Parathyroid adenoma (tissue), 2 donors: ENCODE data around the gene NNAT.
"Not testable (repeated sequence)": the region's sequence is repeated elsewhere in the genome, so short reads cannot be mapped to it uniquely, and the experiment has no call there.

Source experiments
- H2AFZ ChIP-seq: fragments of 300-600 bp; sonication (generic); one replicate; pipeline ENCODE4 v1.7.0; 2017; ENCODE audit warnings: antibody characterized with exemption, mild to moderate bottlenecking
- H3K27ac ChIP-seq: fragments of 300-600 bp; sonication (generic); one replicate; pipeline ENCODE4 v1.7.0; 2017
- H3K27me3 ChIP-seq: fragments of 300-600 bp; sonication (generic); one replicate; pipeline ENCODE4 v1.7.0; 2017; ENCODE audit warnings: low read length; ENCODE audit not compliant: control insufficient read depth, insufficient read depth
- H3K36me3 ChIP-seq: fragments of 300-600 bp; sonication (generic); one replicate; pipeline ENCODE4 v1.7.0; 2017; ENCODE audit warnings: low read length; ENCODE audit not compliant: control insufficient read depth, insufficient read depth
- H3K4me1 ChIP-seq: fragments of 300-600 bp; sonication (generic); one replicate; pipeline ENCODE4 v1.7.0; 2017; ENCODE audit warnings: control low read depth
- H3K4me2 ChIP-seq: fragments of 300-600 bp; sonication (generic); one replicate; pipeline ENCODE4 v1.7.0; 2017; ENCODE audit warnings: low read length
- H3K4me3 ChIP-seq: fragments of 300-600 bp; sonication (generic); one replicate; pipeline ENCODE4 v1.7.0; 2017; ENCODE audit warnings: low read depth, low read length
- H3K79me2 ChIP-seq: fragments of 300-600 bp; sonication (generic); one replicate; pipeline ENCODE4 v1.7.0; 2017; ENCODE audit warnings: control low read depth
- H3K9ac ChIP-seq: fragments of 300-600 bp; sonication (generic); one replicate; pipeline ENCODE4 v1.7.0; 2017; ENCODE audit warnings: mild to moderate bottlenecking
- H3K9me3 ChIP-seq: fragments of 300-600 bp; sonication (generic); one replicate; pipeline ENCODE4 v1.7.0; 2017; ENCODE audit warnings: low read length; ENCODE audit not compliant: control insufficient read depth
- TF ChIP-seq, protein P1 (sequence below): fragments of 300-600 bp; sonication (generic); IDR thresholded peaks from one replicate; pipeline ENCODE4 v1.7.0; 2017; ENCODE audit warnings: antibody characterized with exemption, mild to moderate bottlenecking
- donor health status: primary hyperparathyroidism.

The NNAT gene

GRCh38 chr20:37542281-37542680, 21.2 kb downstream of the NNAT start:
- H3K4me1 ChIP-seq = no peaks in the 10 kb centered on the region
- H2AFZ ChIP-seq = no peak overlapping the region
- H3K9ac ChIP-seq = no peak overlapping the region
- no peaks in the 10 kb centered on the region for H3K9me3 ChIP-seq
- no peaks in the 10 kb centered on the region for H3K36me3 ChIP-seq
- TF ChIP-seq, protein P1, sequence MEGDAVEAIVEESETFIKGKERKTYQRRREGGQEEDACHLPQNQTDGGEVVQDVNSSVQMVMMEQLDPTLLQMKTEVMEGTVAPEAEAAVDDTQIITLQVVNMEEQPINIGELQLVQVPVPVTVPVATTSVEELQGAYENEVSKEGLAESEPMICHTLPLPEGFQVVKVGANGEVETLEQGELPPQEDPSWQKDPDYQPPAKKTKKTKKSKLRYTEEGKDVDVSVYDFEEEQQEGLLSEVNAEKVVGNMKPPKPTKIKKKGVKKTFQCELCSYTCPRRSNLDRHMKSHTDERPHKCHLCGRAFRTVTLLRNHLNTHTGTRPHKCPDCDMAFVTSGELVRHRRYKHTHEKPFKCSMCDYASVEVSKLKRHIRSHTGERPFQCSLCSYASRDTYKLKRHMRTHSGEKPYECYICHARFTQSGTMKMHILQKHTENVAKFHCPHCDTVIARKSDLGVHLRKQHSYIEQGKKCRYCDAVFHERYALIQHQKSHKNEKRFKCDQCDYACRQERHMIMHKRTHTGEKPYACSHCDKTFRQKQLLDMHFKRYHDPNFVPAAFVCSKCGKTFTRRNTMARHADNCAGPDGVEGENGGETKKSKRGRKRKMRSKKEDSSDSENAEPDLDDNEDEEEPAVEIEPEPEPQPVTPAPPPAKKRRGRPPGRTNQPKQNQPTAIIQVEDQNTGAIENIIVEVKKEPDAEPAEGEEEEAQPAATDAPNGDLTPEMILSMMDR = no peak
- H3K27me3 ChIP-seq = no peaks in the 10 kb centered on the region
- no peak overlapping the region for H3K4me2 ChIP-seq
- H3K27ac ChIP-seq = no peak overlapping the region
- no peak overlapping the region for H3K4me3 ChIP-seq
- no peaks in the 10 kb centered on the region for H3K79me2 ChIP-seq

GRCh38 chr20:37543828-37544227, 22.8 kb downstream of the NNAT start:
- no peaks in the 10 kb centered on the region for H3K9me3 ChIP-seq
- no peaks in the 10 kb centered on the region for H3K36me3 ChIP-seq
- no peaks in the 10 kb centered on the region for H3K79me2 ChIP-seq
- no peak overlapping the region for H3K27ac ChIP-seq
- no peak overlapping the region for H2AFZ ChIP-seq
- no peaks in the 10 kb centered on the region for H3K27me3 ChIP-seq
- no peak overlapping the region for H3K4me2 ChIP-seq
- no peak overlapping the region for H3K9ac ChIP-seq
- TF ChIP-seq, protein P1 = no peak
- no peak overlapping the region for H3K4me3 ChIP-seq
- H3K4me1 ChIP-seq = no peaks in the 10 kb centered on the region

DNA sequence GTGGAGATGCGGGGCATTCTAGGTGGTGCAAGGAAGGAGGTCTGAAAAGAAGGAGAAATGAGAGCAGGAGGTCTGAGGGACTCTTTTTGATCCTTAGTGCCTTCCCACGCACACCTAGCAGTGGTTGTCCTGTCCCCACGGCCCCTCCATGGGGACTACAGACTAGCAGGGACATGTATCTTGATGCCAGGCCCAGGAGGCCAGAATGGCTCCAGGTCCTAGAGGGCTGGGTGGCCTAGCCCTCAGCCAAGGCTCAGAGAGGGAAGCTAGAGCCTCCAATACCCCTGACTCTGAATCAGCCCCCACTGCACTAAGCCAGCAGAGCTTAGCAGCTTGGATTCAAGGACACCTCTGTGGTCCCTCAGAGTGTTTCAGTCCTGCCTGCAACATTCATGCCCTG, 23.3 kb downstream of the NNAT start:
- Histone ChIP-seq H2AFZ (no peak overlapping the region), H3K4me2 (no peak overlapping the region), H3K79me2 (no peaks in the 10 kb centered on the region), H3K27me3 (no peaks in the 10 kb centered on the region), H3K4me3 (no peak overlapping the region), H3K9me3 (no peaks in the 10 kb centered on the region), H3K27ac (no peak overlapping the region), H3K4me1 (no peaks in the 10 kb centered on the region), H3K36me3 (no peaks in the 10 kb centered on the region), H3K9ac (no peak overlapping the region)
- TF ChIP-seq, protein P1 = no peak

DNA sequence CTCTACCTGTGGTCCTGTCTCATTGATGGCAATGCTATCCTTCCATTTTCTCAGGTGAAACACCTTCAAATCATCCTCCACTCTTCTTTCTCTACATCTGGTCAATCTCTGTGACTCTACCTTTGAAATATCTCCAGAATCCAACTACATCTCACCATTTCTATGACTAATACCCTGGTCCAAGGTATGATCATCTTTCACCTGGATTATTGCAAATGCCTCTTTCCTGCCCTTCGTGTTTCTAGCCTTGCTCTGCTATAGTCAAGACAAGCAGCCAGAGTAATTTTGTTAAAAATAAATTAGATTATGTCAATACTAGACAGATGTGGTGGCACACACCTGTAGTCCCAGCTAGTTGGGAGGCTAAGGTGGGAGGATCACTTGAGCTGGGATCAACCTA, 24.5 kb downstream of the NNAT start:
- Histone ChIP-seq H3K4me3 (no peak overlapping the region), H3K79me2 (no peaks in the 10 kb centered on the region), H2AFZ (no peak overlapping the region), H3K9me3 (no peaks in the 10 kb centered on the region), H3K27me3 (no peaks in the 10 kb centered on the region), H3K4me2 (no peak overlapping the region), H3K4me1 (no peaks in the 10 kb centered on the region), H3K27ac (no peak overlapping the region), H3K9ac (no peak overlapping the region), H3K36me3 (no peaks in the 10 kb centered on the region)
- TF ChIP-seq, protein P1 = no peak

- H3K4me1 ChIP-seq = no peaks in the 10 kb centered on the region
- H3K36me3 ChIP-seq = no peaks in the 10 kb centered on the region
- H3K9ac ChIP-seq = no peak overlapping the region
- H3K4me3 ChIP-seq = no peak overlapping the region
- H3K4me2 ChIP-seq = no peak overlapping the region
- H3K27ac ChIP-seq = no peak overlapping the region
- H3K9me3 ChIP-seq = no peaks in the 10 kb centered on the region
- TF ChIP-seq, protein P1 = no peak
- no peaks in the 10 kb centered on the region for H3K79me2 ChIP-seq
- H2AFZ ChIP-seq = no peak overlapping the region
- no peaks in the 10 kb centered on the region for H3K27me3 ChIP-seq
These were observed 26.9 kb downstream of the NNAT start for GRCh38 chr20:37547912-37548311.

DNA sequence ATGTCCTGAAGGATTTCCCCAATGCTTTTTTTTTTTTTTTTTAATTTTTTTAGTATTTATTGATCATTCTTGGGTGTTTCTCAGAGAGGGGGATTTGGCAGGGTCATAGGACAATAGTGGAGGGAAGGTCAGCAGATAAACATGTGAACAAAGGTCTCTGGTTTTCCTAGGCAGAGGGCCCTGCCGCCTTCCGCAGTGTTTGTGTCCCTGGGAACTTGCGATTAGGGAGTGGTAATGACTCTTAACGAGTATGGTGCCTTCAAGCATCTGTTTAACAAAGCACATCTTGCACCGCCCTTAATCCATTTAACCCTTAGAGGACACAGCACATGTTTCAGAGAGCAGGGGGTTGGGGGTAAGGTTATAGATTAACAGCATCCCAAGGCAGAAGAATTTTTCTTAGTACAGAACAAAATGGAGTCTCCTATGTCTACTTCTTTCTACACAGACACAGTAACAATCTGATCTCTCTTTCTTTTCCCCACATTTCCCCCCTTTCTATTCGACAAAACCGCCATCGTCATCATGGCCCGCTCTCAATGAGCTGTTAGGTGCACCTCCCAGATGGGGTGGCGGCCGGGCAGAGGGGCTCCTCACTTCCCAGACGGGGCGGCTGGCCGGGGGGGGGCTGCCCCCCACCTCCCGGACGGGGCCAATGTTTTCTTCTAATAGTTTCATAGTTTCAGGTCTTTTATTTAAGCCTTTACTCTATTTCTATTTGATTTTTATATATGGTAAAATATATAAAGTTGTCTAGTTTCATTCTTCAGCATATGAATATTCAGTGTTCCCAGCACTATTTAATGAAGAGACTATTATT, 29.3 kb downstream of the NNAT start:
- not testable (repeated sequence) for H3K27ac ChIP-seq, H2AFZ ChIP-seq, H3K4me1 ChIP-seq, H3K9ac ChIP-seq, H3K36me3 ChIP-seq, H3K9me3 ChIP-seq, H3K79me2 ChIP-seq, H3K27me3 ChIP-seq, H3K4me3 ChIP-seq, H3K4me2 ChIP-seq

- not testable (repeated sequence) for H3K4me3 ChIP-seq, H3K9me3 ChIP-seq, H3K27ac ChIP-seq, H3K79me2 ChIP-seq, H3K4me1 ChIP-seq, H3K36me3 ChIP-seq, H3K9ac ChIP-seq, H3K27me3 ChIP-seq, H3K4me2 ChIP-seq, H2AFZ ChIP-seq
These were observed 30.6 kb downstream of the NNAT start for GRCh38 chr20:37551660-37552059.
